Kidney (tissue), 14 donors: ENCODE data around the gene ARRDC4. TPM values are rescaled to one million over a fixed set of nuclear protein-coding genes. Genes with fewer than 3 reads are reported as not detected.

Experiments used
- DNase-seq, 5 donors: peaks; one replicate each; pipeline ENCODE4 v3.0.0-alpha.2; 2013 to 2020
- FAIRE-seq: peaks from 2 replicates; lab custom pipeline; 2012; peaks lifted over from hg19 to GRCh38; lab: Jason Lieb, UNC
- H3K27ac ChIP-seq, 2 donors: one replicate each; pipeline ENCODE4 v1.7.0; 2013; ENCODE audit warnings: low read depth in 2 of 2, low read length in 2 of 2, inconsistent platforms in 1 of 2
- H3K27me3 ChIP-seq: one replicate; pipeline ENCODE4 v1.7.1; 2013; ENCODE audit warnings: low read length, inconsistent platforms; ENCODE audit not compliant: control insufficient read depth, insufficient read depth
- H3K36me3 ChIP-seq, 3 donors: one replicate each; pipeline versions ENCODE4 v1.7.0 to v1.7.1; 2013; ENCODE audit warnings: low read length in 3 of 3, control low read depth in 1 of 3, inconsistent platforms in 1 of 3; ENCODE audit not compliant: insufficient read depth in 3 of 3, control insufficient read depth in 2 of 3
- H3K4me1 ChIP-seq, 3 donors: one replicate each; pipeline versions ENCODE4 v1.7.0 to v1.7.1; 2013; ENCODE audit warnings: low read length in 3 of 3, inconsistent platforms in 1 of 3, low read depth in 1 of 3; ENCODE audit not compliant: control insufficient read depth in 2 of 3, insufficient read depth in 2 of 3
- H3K4me3 ChIP-seq, 3 donors: one replicate each; pipeline versions ENCODE4 v1.7.0 to v1.8.1; 2013; ENCODE audit warnings: low read length in 3 of 3, control low read depth in 1 of 3, inconsistent platforms in 1 of 3
- H3K9ac ChIP-seq, 3 donors: one replicate each; pipeline versions ENCODE4 v1.7.0 to v1.7.1; 2013; ENCODE audit warnings: low read length in 3 of 3, control low read depth in 1 of 3, inconsistent platforms in 1 of 3
- H3K9me3 ChIP-seq, 3 donors: one replicate each; pipeline versions ENCODE4 v1.7.0 to v1.7.1; 2013; ENCODE audit warnings: low read length in 3 of 3, control low read depth in 1 of 3, inconsistent platforms in 1 of 3; ENCODE audit not compliant: control insufficient read depth in 2 of 3, insufficient read depth in 1 of 3
- CTCF ChIP-seq: IDR thresholded peaks from 3 replicates; pipeline ENCODE4 v1.5.1; 2012; ENCODE audit warnings: mild to moderate bottlenecking, moderate library complexity, borderline replicate concordance; ENCODE audit not compliant: insufficient read depth; ENCODE audit errors: extremely low read depth
- intact Hi-C: fragments of 100-400 bp; cut with DNase I; formaldehyde crosslinking; loops from one replicate; pipeline ENCODE4 v1.11.1; 2022
- polyA plus RNA-seq: library from polyadenylated mRNA; stranded (reverse); fragments of 350-450 nt; fragmentation: Illumina TruSeq; extraction: RNeasy Lipid Tissue Mini Kit (QIAGEN cat#74804); gene quantifications from one replicate; pipeline ENCODE4 v1.2.3, GENCODE V29; 2014; ENCODE audit warnings: low read depth, low replicate concordance; ENCODE audit not compliant: insufficient read depth
- total RNA-seq: library from RNA; stranded (reverse); fragmentation: NEBNext Ultra II Directional; extraction: Animal tissue kit (Norgen Biotek cat#: 25700); gene quantifications from one replicate; pipeline ENCODE4 v1.2.1, GENCODE V29; 2021
- donor health status: control.
- donor health status: control.
- donor health status: control.
- donor health status: control.
- donor health status: control.
- donor health status: DM: yes; HTN: yes; CAD: no.
- donor health status: Normal renal cell carcinoma (clear cell type).

Gene ARRDC4
- total and polyA plus RNA-seq, 2 donors from 2014 or later = 20.9 to 48.7 TPM

- H3K27me3 ChIP-seq = no peaks in the 10 kb centered on the region
- TF ChIP-seq CTCF = no peak
- H3K4me1 ChIP-seq = peaks cover 0 to 6% (median 0%) of the 10 kb centered on the region in 3 donors
- FAIRE-seq (peak; percentile 45), DNase-seq (no peak)
- intact Hi-C loops = no loop called here
- no peak overlapping the region for H3K4me3 ChIP-seq
- no peaks in the 10 kb centered on the region for H3K9me3 ChIP-seq
- H3K27ac ChIP-seq = no peak overlapping the region
- peaks cover 8 to 50% (median 24%) of the 10 kb centered on the region in 3 donors for H3K36me3 ChIP-seq
- H3K9ac ChIP-seq = no peak overlapping the region
Measured at GRCh38 chr15:97967881-97968280, 7.4 kb downstream of the ARRDC4 start.

GRCh38 chr15:97968380-97968779 lies 7.9 kb downstream of the ARRDC4 start:
- no peak for TF ChIP-seq CTCF
- intact Hi-C loops = no loop called here
- Histone ChIP-seq H3K27me3 (no peaks in the 10 kb centered on the region), H3K36me3 (peaks cover 8 to 50% (median 24%) of the 10 kb centered on the region in 3 donors), H3K9ac (no peak overlapping the region), H3K27ac (no peak overlapping the region), H3K4me3 (no peak overlapping the region), H3K4me1 (peaks cover 0 to 6% (median 0%) of the 10 kb centered on the region in 3 donors), H3K9me3 (no peaks in the 10 kb centered on the region)
- DNase-seq (peak in 2 of 5 donors; percentile 29 to 31), FAIRE-seq (no peak)

GRCh38 chr15:97972366-97972765 lies 11.9 kb downstream of the ARRDC4 start:
- Histone ChIP-seq H3K4me1 (no peaks in the 10 kb centered on the region), H3K36me3 (peaks cover 8 to 40% (median 26%) of the 10 kb centered on the region in 3 donors), H3K9ac (no peak overlapping the region), H3K27me3 (no peaks in the 10 kb centered on the region), H3K4me3 (no peak overlapping the region), H3K9me3 (no peaks in the 10 kb centered on the region), H3K27ac (no peak overlapping the region)
- intact Hi-C loops = no loop called here
- no peak for DNase-seq
- FAIRE-seq = no peak
- TF ChIP-seq CTCF = no peak

- FAIRE-seq (no peak), DNase-seq (no peak)
- Histone ChIP-seq H3K9ac (no peak overlapping the region), H3K27ac (no peak overlapping the region), H3K27me3 (no peaks in the 10 kb centered on the region), H3K4me1 (no peaks in the 10 kb centered on the region), H3K36me3 (peaks cover 4 to 16% (median 14%) of the 10 kb centered on the region in 3 donors), H3K4me3 (no peak overlapping the region), H3K9me3 (no peaks in the 10 kb centered on the region)
- intact Hi-C loops = no loop called here
- no peak for TF ChIP-seq CTCF
Measured at GRCh38 chr15:97976129-97976528, 15.6 kb downstream of the ARRDC4 start.
